ENCODE results near the gene MAP6D1. TPM values are rescaled to one million over a fixed set of nuclear protein-coding genes. Genes with fewer than 3 reads are reported as not detected.

Gene MAP6D1
- not detected for polyA plus RNA-seq

DNA sequence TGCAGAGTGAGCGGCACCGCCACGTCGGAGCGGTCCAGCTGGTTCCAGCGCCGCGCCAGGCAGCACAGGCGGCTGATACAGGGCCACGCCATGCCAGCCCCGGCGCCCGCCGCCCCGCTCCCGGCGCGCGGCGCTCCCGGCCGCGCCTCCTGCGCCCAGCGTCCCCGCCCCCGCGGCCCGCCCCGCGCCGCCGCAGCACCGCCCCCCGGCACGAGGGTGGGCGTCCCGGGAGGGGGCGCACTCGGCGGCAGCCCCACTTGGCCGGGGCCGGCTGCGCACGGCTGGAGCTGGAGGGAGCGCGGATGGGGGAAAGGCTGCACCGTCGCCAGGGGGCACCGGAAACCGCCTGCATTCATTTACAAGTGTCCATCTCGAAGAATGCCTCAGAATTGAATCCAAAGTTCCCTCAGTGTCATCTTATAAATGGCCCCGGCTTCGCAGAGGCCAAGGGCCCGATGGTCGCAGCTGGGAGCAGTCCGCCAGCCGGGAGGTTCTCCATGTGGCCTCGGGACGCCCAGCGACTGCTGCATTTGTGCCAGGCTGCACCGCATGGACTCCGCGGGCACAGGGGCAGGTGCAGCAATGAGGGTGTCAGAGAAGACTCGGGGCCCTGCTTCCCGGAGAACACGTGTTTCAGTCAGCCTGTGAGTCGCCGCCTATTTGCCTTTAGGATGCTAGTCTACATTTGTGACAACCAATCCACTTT is at the start of gene MAP6D1:
Gene MAP6D1, minus strand, starts transcription at position 122 of the 706 bp plus-strand sequence. Its CDS starts 30 bp downstream, at position 92.
- H3K27ac Mint-ChIP-seq, result peak within 1 kb of the TSS in 1 of 3 donors; percentile 39
- H3K4me3 Mint-ChIP-seq, result peak within 1 kb of the TSS; percentile 80 to 89 (median 87)
- H3K27me3 Mint-ChIP-seq, result peaks cover 7% of the 10 kb centered on the region
- H3K4me1 Mint-ChIP-seq, result peaks cover 5 to 12% (median 11%) of the 10 kb centered on the region in 3 donors
- H3K9me3 Mint-ChIP-seq, result no peaks in the 10 kb centered on the region
- no peaks in the 10 kb centered on the region for H3K36me3 Mint-ChIP-seq

DNA sequence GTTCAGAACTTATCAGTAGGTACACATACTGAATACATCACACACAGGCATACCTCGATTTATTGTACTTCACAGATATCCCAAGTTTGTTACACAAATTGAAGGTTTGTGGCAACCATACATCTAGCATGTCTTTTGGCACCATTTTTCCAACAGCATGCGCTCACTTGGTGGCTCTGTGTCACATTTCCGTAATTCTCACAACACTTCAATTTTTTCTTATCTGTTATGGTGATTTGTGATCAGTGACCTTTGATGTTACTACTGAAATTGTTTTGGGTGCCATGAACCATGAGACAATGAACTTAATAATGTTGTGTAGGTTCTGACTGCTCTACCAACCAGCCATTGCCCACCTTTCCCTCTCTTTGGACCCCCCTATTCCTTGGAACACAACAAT is 48.5 kb upstream of the MAP6D1 start:
- Mint-ChIP-seq H3K4me3 (peak overlapping the region in 1 of 4 donors; percentile 73), H3K27me3 (no peaks in the 10 kb centered on the region), H3K36me3 (peaks cover 5% of the 10 kb centered on the region), H3K27ac (no peak overlapping the region), H3K4me1 (peaks cover 30 to 36% (median 31%) of the 10 kb centered on the region in 3 donors), H3K9me3 (no peaks in the 10 kb centered on the region)

DNA sequence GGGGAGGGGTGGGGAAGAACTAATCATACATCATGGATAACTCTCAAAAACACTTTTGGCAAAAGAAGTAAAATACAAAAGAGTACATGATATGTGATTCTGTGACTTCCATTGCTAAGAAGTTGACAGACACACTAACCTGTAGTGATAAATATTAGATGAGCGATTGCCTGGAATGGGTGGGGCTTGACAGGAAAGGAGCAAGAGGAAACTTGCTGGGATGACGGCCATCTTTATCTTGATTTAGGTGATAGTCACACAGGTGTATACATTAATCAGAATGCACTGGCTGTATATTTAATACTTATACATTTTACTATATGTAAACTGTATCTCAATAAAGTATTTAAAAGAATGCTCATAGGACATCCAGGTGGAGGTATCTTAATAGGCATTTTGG is 46.2 kb upstream of the MAP6D1 start:
- Mint-ChIP-seq H3K9me3 (no peaks in the 10 kb centered on the region), H3K4me1 (peaks cover 16 to 27% (median 25%) of the 10 kb centered on the region in 3 donors), H3K27me3 (no peaks in the 10 kb centered on the region), H3K27ac (no peak overlapping the region), H3K36me3 (peaks cover 2% of the 10 kb centered on the region), H3K4me3 (no peak overlapping the region)

DNA sequence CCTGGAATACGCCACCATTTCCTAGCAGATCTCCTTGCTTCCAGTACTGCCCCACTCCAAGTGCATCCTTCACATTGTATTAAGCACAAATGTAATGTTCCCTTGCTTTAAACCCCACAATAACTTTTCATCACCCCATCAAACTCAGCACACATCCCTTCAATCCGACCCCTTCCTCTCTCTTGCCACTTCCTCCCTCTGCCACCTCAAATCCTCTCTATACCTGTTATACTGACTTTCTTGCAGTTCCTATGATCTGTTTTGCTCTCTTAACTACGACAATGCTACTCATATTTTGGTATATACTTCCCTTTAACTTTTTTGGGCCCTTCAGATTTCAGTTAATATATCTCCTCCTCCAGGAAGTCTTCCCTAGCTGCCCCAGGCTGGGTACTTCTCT is 45.2 kb upstream of the MAP6D1 start:
- no peaks in the 10 kb centered on the region for H3K9me3 Mint-ChIP-seq
- no peak overlapping the region for H3K27ac Mint-ChIP-seq
- peaks cover 18 to 25% (median 22%) of the 10 kb centered on the region in 3 donors for H3K4me1 Mint-ChIP-seq
- no peaks in the 10 kb centered on the region for H3K27me3 Mint-ChIP-seq
- H3K4me3 Mint-ChIP-seq, result no peak overlapping the region
- H3K36me3 Mint-ChIP-seq, result peaks cover 2% of the 10 kb centered on the region

DNA sequence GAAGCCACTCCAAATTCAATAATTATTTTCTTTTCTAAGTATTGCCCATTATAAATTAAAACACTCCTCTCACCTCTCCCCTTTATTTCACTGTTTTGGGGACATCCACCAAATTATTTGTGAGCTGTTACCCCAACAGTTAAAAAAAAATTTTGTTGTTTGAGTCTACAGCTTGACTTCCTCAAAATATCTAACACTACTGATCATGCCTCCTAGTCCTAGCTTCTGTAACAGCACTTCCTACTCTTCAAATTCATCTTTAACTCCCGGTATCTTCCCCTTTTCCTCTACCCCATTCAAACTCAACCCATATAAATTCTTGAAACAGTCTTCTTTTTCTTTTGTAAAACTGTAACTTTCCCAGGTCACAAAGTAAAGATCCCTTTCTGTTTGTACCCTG is 43.4 kb upstream of the MAP6D1 start:
- Mint-ChIP-seq H3K9me3 (no peaks in the 10 kb centered on the region), H3K4me1 (peaks cover 13 to 25% (median 20%) of the 10 kb centered on the region in 3 donors), H3K27me3 (no peaks in the 10 kb centered on the region), H3K36me3 (no peaks in the 10 kb centered on the region), H3K4me3 (no peak overlapping the region), H3K27ac (peak overlapping the region in 2 of 3 donors; percentile 3 to 4)

DNA sequence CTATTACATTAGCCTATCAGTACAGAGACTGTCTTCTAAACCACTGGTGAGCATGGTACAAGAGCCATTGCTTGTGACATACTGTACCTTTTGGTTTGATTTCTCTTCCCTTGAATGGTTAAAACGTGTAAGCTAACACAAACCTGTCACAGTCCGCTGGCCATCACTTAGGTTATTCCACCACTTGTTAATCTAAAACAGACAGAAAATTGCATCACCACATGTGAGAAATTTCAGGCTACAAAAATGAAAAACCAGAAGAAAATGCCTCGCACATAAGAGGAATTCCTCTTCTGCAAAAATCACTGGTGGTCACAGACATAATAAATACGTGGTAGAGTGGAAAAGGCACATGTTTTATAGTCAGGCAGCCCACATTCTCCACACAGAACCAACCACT is 37.2 kb upstream of the MAP6D1 start:
- Mint-ChIP-seq H3K27me3 (no peaks in the 10 kb centered on the region), H3K36me3 (peaks cover 4% of the 10 kb centered on the region), H3K27ac (no peak overlapping the region), H3K4me1 (peaks cover 0 to 4% (median 0%) of the 10 kb centered on the region in 3 donors), H3K9me3 (no peaks in the 10 kb centered on the region), H3K4me3 (no peak overlapping the region)

DNA sequence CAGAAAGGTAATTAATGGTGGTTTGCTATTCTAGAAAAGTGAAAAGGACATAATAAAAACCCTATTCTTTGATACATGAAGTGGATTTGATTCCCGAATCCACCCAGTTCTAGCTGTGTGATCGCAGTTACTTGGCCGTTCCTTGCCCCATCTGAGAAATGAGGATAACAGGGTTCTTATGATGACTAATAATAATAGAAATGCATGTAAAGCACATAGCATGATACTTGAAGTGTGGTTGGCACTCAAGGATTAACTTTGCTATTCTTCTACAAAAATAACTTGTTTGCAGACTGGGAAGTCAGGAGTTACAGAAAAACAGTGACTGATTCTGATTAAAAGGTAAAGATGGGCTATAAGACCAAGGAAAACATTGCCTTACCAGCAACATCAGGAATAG is 32.5 kb upstream of the MAP6D1 start:
- Mint-ChIP-seq H3K27ac (peak overlapping the region in 1 of 3 donors; percentile 54), H3K4me3 (no peak overlapping the region), H3K4me1 (peaks cover 0 to 4% (median 0%) of the 10 kb centered on the region in 3 donors), H3K36me3 (peaks cover 15% of the 10 kb centered on the region), H3K9me3 (no peaks in the 10 kb centered on the region), H3K27me3 (no peaks in the 10 kb centered on the region)

DNA sequence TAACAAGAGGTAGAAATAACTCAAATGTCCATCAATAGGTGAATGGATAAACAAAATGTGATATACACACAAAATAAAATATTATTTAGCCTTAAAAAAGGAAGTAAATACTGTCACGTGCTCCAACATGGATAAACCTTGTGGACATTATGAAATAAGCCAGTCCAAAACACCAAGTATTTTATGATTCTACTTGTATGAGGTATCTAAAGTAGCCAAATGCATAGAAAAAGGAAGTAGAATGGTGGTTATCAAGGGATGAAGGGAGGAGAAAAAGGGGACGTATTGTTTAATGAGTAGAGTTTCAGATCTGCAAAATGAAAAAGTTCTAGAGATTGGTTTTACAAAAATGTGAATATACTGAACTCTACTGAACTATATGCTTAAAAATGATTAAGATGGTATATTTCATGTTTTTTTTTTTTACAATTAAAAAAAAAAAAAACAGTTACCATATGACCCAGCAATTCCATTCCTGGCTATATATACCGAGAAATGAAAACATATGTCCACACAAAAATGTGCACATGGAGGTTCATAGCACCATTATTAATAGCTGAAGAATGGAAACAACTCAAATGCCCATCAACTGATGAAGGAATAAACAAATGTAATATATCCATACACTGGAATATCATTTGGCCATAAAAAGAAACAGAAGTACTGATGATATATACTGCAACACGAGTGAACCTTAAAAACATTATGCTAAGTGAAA is 29.1 kb upstream of the MAP6D1 start:
- Mint-ChIP-seq H3K4me3 (no peak overlapping the region), H3K27ac (no peak overlapping the region), H3K27me3 (no peaks in the 10 kb centered on the region), H3K9me3 (no peaks in the 10 kb centered on the region), H3K4me1 (peaks cover 0 to 2% (median 0%) of the 10 kb centered on the region in 3 donors), H3K36me3 (peaks cover 19% of the 10 kb centered on the region)

DNA sequence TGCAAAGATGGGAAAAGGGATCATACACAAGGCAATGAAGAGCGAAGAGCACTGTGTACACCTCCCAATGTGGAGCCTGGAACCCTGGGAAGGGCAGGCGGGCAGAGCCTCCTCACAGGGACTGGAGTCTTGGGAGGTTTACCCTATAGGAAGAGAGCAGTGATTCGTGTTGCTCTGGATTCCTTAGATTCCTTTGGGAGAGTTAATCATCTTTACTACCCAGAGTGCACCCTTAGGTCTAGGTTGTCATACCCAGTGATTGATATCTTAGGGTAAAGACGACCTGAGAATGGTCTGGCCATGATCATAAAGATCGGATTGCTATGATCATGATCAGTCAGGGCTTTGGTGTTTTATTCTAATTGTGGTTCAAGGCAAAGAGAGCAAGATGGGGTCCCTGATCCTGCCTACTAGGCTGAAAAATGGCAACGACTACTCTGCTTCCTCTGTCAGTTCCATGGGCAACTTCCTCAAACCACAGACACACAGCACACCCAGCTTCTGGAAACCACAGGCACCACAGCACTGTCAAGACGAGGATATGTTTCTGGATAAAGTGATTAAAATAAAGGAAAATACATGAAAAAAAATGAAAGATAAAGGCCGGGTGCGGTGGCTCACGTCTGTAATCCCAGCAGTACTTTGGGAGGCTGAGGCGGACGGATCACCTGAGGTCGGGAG is 20.4 kb upstream of the MAP6D1 start:
- no peaks in the 10 kb centered on the region for H3K4me1 Mint-ChIP-seq
- H3K4me3 Mint-ChIP-seq, result no peak overlapping the region
- H3K27ac Mint-ChIP-seq, result no peak overlapping the region
- H3K27me3 Mint-ChIP-seq, result no peaks in the 10 kb centered on the region
- H3K9me3 Mint-ChIP-seq, result no peaks in the 10 kb centered on the region
- peaks cover 3% of the 10 kb centered on the region for H3K36me3 Mint-ChIP-seq

DNA sequence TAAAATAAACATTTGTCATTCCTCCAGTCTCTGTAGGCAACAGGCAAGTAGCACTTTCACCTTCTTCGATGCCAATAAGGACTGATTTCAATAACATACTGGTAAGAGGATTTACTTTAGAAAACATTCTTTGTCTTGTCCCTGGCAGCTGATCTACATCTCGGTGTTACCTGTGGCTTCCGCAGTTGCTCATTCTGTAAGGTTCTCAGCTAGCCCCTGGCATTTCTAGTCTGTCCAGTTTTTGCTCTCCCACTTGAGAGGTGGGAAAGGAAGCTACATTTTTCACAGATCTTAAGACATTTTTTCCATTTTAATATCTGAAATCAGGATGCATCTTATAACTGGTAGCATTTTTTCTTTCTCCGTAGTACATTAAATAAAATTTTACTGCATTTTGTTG is 19.7 kb upstream of the MAP6D1 start:
- H3K9me3 Mint-ChIP-seq, result no peaks in the 10 kb centered on the region
- no peaks in the 10 kb centered on the region for H3K27me3 Mint-ChIP-seq
- H3K27ac Mint-ChIP-seq, result no peak overlapping the region
- peaks cover 5% of the 10 kb centered on the region for H3K36me3 Mint-ChIP-seq
- H3K4me1 Mint-ChIP-seq, result no peaks in the 10 kb centered on the region
- no peak overlapping the region for H3K4me3 Mint-ChIP-seq

DNA sequence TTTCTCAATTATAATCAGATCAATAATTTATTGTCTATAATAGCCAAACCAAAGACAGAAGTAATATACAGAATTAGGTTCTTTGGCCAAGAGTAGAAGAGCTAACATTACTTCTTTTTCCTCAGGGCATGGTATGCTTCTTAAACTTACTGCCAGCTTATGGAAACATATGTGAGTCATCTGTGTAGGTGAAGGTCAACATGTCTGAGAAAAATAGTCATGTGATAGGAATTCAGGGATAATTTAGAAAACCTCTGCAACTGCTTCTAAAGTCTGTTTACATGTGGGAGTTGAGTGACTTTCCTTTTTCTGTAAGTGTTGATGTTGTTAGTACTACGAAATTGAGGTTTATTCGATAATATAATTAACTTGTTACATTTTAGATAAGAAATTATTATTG is 19.2 kb upstream of the MAP6D1 start:
- Mint-ChIP-seq H3K36me3 (peaks cover 7% of the 10 kb centered on the region), H3K4me3 (no peak overlapping the region), H3K27me3 (no peaks in the 10 kb centered on the region), H3K27ac (no peak overlapping the region), H3K9me3 (no peaks in the 10 kb centered on the region), H3K4me1 (no peaks in the 10 kb centered on the region)

DNA sequence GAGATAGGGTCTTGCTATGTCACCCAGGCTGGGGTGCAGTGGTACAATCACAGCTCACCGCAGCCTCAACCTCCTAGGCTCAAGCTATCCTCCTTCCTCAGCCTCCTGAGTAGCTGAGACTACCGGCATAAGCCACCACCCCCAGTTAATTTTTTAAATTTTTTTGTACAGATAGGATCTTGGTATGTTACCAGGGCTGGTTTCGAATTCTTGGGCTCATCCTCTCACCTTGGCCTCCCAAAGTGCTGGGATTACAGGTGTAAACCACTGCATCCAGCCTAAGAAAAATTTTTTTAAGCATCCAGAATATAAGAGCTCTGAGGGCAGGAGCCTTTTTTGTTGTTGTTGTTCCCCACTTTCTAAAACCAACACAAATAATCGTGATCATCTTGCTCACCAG is 14.4 kb upstream of the MAP6D1 start:
- no peaks in the 10 kb centered on the region for H3K9me3 Mint-ChIP-seq
- H3K36me3 Mint-ChIP-seq, result peaks cover 6% of the 10 kb centered on the region
- H3K4me3 Mint-ChIP-seq, result no peak overlapping the region
- no peak overlapping the region for H3K27ac Mint-ChIP-seq
- H3K27me3 Mint-ChIP-seq, result no peaks in the 10 kb centered on the region
- no peaks in the 10 kb centered on the region for H3K4me1 Mint-ChIP-seq

DNA sequence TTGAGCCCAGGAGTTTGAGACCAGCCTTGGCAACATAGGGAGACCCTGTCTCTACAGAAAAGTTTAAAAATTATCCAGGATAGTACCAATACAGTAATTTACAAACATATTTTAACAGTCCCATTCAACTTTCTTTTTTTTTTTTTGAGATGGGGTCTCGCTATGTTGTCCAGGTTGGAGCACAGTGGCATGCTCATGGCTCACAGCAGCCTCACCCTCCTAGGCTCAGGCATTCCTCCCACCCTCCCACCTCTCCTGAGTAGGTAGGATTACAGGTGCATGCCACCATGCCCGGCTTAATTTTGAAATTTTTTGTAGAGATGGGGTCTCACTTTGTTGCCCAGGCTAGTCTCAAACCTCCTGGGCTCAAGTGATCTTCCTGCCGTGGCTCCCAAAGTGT is 12.5 kb upstream of the MAP6D1 start:
- no peak overlapping the region for H3K4me3 Mint-ChIP-seq
- peaks cover 11% of the 10 kb centered on the region for H3K36me3 Mint-ChIP-seq
- H3K27me3 Mint-ChIP-seq, result no peaks in the 10 kb centered on the region
- no peaks in the 10 kb centered on the region for H3K9me3 Mint-ChIP-seq
- no peaks in the 10 kb centered on the region for H3K4me1 Mint-ChIP-seq
- H3K27ac Mint-ChIP-seq, result peak overlapping the region in 1 of 3 donors; percentile 11

DNA sequence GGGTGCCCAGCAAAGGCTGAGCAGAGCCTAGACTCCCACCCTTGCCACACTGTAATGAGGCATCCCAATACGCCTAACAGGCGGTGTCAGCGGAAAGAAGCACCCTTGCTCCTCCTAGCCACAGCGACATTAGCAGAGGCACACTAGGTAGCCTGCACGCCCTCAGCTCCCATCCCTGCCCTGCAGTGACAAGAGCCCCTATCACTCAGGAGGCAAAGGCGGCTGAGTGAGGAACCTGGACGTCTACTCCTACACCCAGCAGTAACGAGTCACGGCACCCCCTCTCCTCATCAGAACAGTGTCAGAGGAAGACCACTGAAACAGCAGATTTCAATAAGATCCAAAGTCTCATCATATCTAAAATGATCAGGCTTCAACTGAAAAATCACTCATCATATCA is 12.0 kb upstream of the MAP6D1 start:
- Mint-ChIP-seq H3K9me3 (no peaks in the 10 kb centered on the region), H3K27ac (no peak overlapping the region), H3K27me3 (no peaks in the 10 kb centered on the region), H3K4me1 (no peaks in the 10 kb centered on the region), H3K4me3 (no peak overlapping the region), H3K36me3 (peaks cover 11% of the 10 kb centered on the region)

DNA sequence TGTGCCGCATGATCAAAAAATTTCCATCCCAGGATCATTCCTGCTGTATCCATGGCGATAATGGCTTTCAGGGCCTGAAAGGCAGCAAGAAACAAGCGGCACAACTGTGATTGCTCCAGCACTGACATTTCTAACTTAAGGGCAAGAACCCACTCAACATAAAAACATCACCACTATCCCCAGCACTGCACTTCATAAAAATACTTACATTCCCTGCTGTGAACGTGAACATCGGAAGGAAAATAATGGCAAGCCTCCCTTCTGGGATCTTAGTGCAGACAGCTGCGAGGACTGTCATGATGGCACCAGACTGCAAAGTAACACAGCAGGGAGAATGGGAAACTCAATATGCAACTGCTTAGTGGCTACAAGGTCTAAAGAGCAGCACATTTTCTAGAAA is 8.1 kb upstream of the MAP6D1 start:
- no peaks in the 10 kb centered on the region for H3K4me1 Mint-ChIP-seq
- H3K27ac Mint-ChIP-seq, result peak overlapping the region in 1 of 3 donors; percentile 16
- H3K27me3 Mint-ChIP-seq, result no peaks in the 10 kb centered on the region

More for the DNA sequence above, 8.1 kb upstream of the MAP6D1 start:
- no peak overlapping the region for H3K4me3 Mint-ChIP-seq
- no peaks in the 10 kb centered on the region for H3K9me3 Mint-ChIP-seq
- H3K36me3 Mint-ChIP-seq, result peaks cover 7% of the 10 kb centered on the region
